HepG2 (cell line): ENCODE data around the gene SMLR1. TPM values are rescaled to one million over a fixed set of nuclear protein-coding genes. Genes with fewer than 3 reads are reported as not detected.

ENCODE experiments used
- ATF4 ChIP-seq, 2 experiments: fragments of 450-650 bp in 1 of 2; sonication (generic) in 1 of 2; formaldehyde crosslinking; IDR thresholded peaks; 2 replicates each; pipeline versions ENCODE4 v1.5.0 to v1.8.0; 2020 to 2022; ENCODE audit warnings: mild to moderate bottlenecking in 1 of 2, missing genetic modification reagents in 1 of 2
- CREM ChIP-seq, 2 experiments: sonication (generic) in 1 of 2; formaldehyde crosslinking in 1 of 2; IDR thresholded peaks; 2 replicates each; pipeline versions ENCODE4 v1.4.0 to v1.6.1; 2016 to 2020; ENCODE audit warnings: antibody characterized with exemption in 1 of 2, mild to moderate bottlenecking in 1 of 2, missing genetic modification reagents in 1 of 2
- POLR2G ChIP-seq: fragments of 200-400 bp; formaldehyde crosslinking; IDR thresholded peaks from 2 replicates; pipeline ENCODE4 v1.6.1; 2018; ENCODE audit warnings: mild to moderate bottlenecking, low read depth, low read length, moderate library complexity
- SSRP1 ChIP-seq: IDR thresholded peaks from 2 replicates; pipeline ENCODE4 v1.6.1; 2016; ENCODE audit warnings: control low read depth
- ZBED4 ChIP-seq: sonication (generic); formaldehyde crosslinking; IDR thresholded peaks from 2 replicates; pipeline ENCODE4 v1.4.0; 2020; ENCODE audit warnings: missing genetic modification reagents, borderline replicate concordance
- ZNF407 ChIP-seq: sonication (generic); formaldehyde crosslinking; IDR thresholded peaks from one replicate; pipeline ENCODE4 v1.5.1; 2020; ENCODE audit warnings: mild to moderate bottlenecking, missing genetic modification reagents; ENCODE audit errors: not compliant biosample characterization
- ZNF709 ChIP-seq: sonication (generic); formaldehyde crosslinking; IDR thresholded peaks from 2 replicates; pipeline ENCODE4 v1.5.0; 2020; ENCODE audit warnings: mild to moderate bottlenecking, missing genetic modification reagents
- polyA plus RNA-seq, 8 experiments: library from polyadenylated mRNA; depleted of rRNA in 3 of 8; stranded (reverse) in 7 of 8; unstranded in 1 of 8; fragments of >200 nt; fragmentation: Illumina TruSeq in 4 of 8; extraction: Trizol in 4 of 8; gene quantifications; 2 replicates each; pipeline versions ENCODE4 v1.2.1 to v1.2.3, GENCODE V29; 2011 to 2016; ENCODE audit warnings: low read depth in 4 of 8, missing spikeins in 1 of 8, mixed read lengths in 1 of 8; ENCODE audit not compliant: insufficient read depth in 1 of 8
- total RNA-seq, 5 experiments: library from RNA; depleted of rRNA; stranded (reverse); fragments of >200 nt; fragmentation: Illumina TruSeq; extraction: Trizol; gene quantifications; 2 replicates each; pipeline ENCODE4 v1.2.3, GENCODE V29; 2016; ENCODE audit warnings: low read depth in 1 of 5

SMLR1 gene
- total and polyA plus RNA-seq, 2 of the 13 experiments (the other 11 are each of a cell fraction or from before 2014, with no cell fraction given), result 41.8 to 104 TPM

GRCh38 chr6:130841128-130841728 is 14.0 kb downstream of the SMLR1 start (continued):
- TF ChIP-seq ATF4 (CRISPR knock-in tag; IDR thresholded peaks at IDR 0.05), result no peak
- TF ChIP-seq ZNF407 (CRISPR knock-in tag), result no peak
- TF ChIP-seq POLR2G, result peak; percentile 59
- no peak for TF ChIP-seq ZNF709 (CRISPR knock-in tag)
- 0 out of 2 replicates have a peak, but pooled peaks have one; percentile 26 for TF ChIP-seq SSRP1 (CRISPR knock-in tag)
- TF ChIP-seq CREM (IDR thresholded peaks at IDR 0.05), result no peak
- TF ChIP-seq CREM (CRISPR knock-in tag; IDR thresholded peaks at IDR 0.05), result no peak
- TF ChIP-seq ZBED4 (CRISPR knock-in tag), result no peak
- TF ChIP-seq, all 625 proteins: peak for 4
